K562 (cell line): ENCODE data around the gene GSTT2B. TPM values are rescaled to one million over a fixed set of nuclear protein-coding genes. Genes with fewer than 3 reads are reported as not detected.

ENCODE experiments used
- ATAC-seq: fragments of 200-7000 bp; cut with Tn5 transposase; 3 replicates; pipeline ENCODE4 v1.9.1; 2020; ENCODE audit warnings: moderate library complexity
- BruUV-seq: library from RNA; stranded (reverse); fragments of 400-500 nt; replicated peaks from 2 replicates; lab custom pipeline; 2021; lab: Mats Ljungman, UMichigan
- CTCF ChIA-PET: fragments of 300-600 bp; formaldehyde crosslinking; extraction: SDS; loops from one replicate; lab custom pipeline; 2021; ENCODE audit warnings: low intra/inter-chr PET ratio; lab: Yijun Ruan, JAX
- POLR2A ChIA-PET: fragments of 300-600, 350-650 bp; sonication (Branson Sonifier 250); formaldehyde crosslinking; extraction: SDS; loops from one replicate; lab custom pipeline; 2021; ENCODE audit warnings: antibody characterized with exemption, inconsistent platforms; lab: Yijun Ruan, JAX
- DNase-seq, 4 experiments: peaks; one replicate each; pipeline versions ENCODE4 v3.0.0 to v3.0.0-alpha.2; 2011 to 2018; ENCODE audit warnings: low spot score in 3 of 4, mixed read lengths in 3 of 4; ENCODE audit errors: extremely low read depth in 1 of 4
- FAIRE-seq: peaks from 2 replicates; lab custom pipeline; 2011; peaks lifted over from hg19 to GRCh38; lab: Jason Lieb, UNC
- H2AFZ ChIP-seq: 2 replicates; pipeline ENCODE4 v1.6.0; 2011; ENCODE audit warnings: low read depth, low read length, control low read depth, inconsistent platforms
- H3K27ac ChIP-seq: fragments of 200-600 bp; 3 replicates; pipeline ENCODE4 v1.8.0; 2011; ENCODE audit warnings: low read depth, mild to moderate bottlenecking, control low read depth, inconsistent platforms, low read length, moderate library complexity, mixed read lengths; ENCODE audit errors: extremely low read depth
- H3K27me3 ChIP-seq, 2 experiments: fragments of 300-600 bp in 1 of 2; 2 replicates in 1 of 2; 3 replicates in 1 of 2; pipeline versions ENCODE4 v1.6.0 to v1.8.0; 2011; ENCODE audit warnings: inconsistent platforms in 2 of 2, low read length in 2 of 2, mild to moderate bottlenecking in 1 of 2, mixed read lengths in 1 of 2, moderate library complexity in 1 of 2; ENCODE audit not compliant: control insufficient read depth in 2 of 2, insufficient read depth in 2 of 2
- H3K36me3 ChIP-seq: fragments of 300-600 bp; 3 replicates; pipeline ENCODE4 v1.8.0; 2011; ENCODE audit warnings: mild to moderate bottlenecking, low read length, inconsistent platforms; ENCODE audit not compliant: control insufficient read depth, insufficient read depth
- H3K4me1 ChIP-seq, 2 experiments: fragments of 200-600 bp in 1 of 2; replicated peaks in 1 of 2; 2 replicates in 1 of 2; 3 replicates in 1 of 2; pipeline versions ENCODE4 v1.5.1 to v1.8.0; 2011; ENCODE audit warnings: inconsistent platforms in 2 of 2, low read length in 2 of 2, mild to moderate bottlenecking in 1 of 2, mixed read lengths in 1 of 2, moderate library complexity in 1 of 2; ENCODE audit not compliant: control insufficient read depth in 2 of 2, insufficient read depth in 2 of 2
- H3K4me2 ChIP-seq: 2 replicates; pipeline ENCODE4 v1.6.1; 2011; ENCODE audit warnings: low read length, control low read depth, inconsistent platforms, mixed read lengths; ENCODE audit not compliant: insufficient read depth
- H3K4me3 ChIP-seq: fragments of 200-600 bp; sonication (generic), shearing (Covaris generic); 2 replicates; pipeline ENCODE4 v1.5.1; 2016; ENCODE audit warnings: control low read depth, inconsistent platforms
- H3K79me2 ChIP-seq: fragments of 200-600 bp; 3 replicates; pipeline ENCODE4 v1.8.0; 2011; ENCODE audit warnings: low read length, inconsistent platforms; ENCODE audit not compliant: control insufficient read depth, insufficient read depth
- H3K9ac ChIP-seq, 2 experiments: 2 replicates each; pipeline versions ENCODE4 v1.6.0 to v1.6.1; 2011; ENCODE audit warnings: low read depth in 2 of 2, low read length in 2 of 2, control low read depth in 1 of 2, inconsistent platforms in 1 of 2, mild to moderate bottlenecking in 1 of 2, mixed read lengths in 1 of 2; ENCODE audit not compliant: insufficient read depth in 1 of 2
- H3K9me1 ChIP-seq: one replicate; pipeline ENCODE4 v1.6.0; 2011; ENCODE audit warnings: inconsistent platforms, mild to moderate bottlenecking, low read length, moderate library complexity; ENCODE audit not compliant: control insufficient read depth, insufficient read depth
- H3K9me3 ChIP-seq: replicated peaks from 2 replicates; pipeline ENCODE4 v1.5.1; 2011; ENCODE audit warnings: low read depth, low read length, inconsistent platforms; ENCODE audit not compliant: control insufficient read depth, insufficient read depth
- H4K20me1 ChIP-seq: replicated peaks from 2 replicates; pipeline ENCODE4 v1.6.1; 2011; ENCODE audit warnings: low read length, inconsistent platforms, mixed read lengths; ENCODE audit not compliant: control insufficient read depth, insufficient read depth
- ARID1B ChIP-seq: fragments of 450-650 bp; IDR thresholded peaks from 2 replicates; pipeline ENCODE4 v1.6.1; 2016; ENCODE audit warnings: antibody characterized with exemption, mild to moderate bottlenecking, inconsistent platforms
- CCNT2 ChIP-seq: IDR thresholded peaks from 2 replicates; pipeline ENCODE4 v1.6.1; 2011; ENCODE audit warnings: borderline replicate concordance, low read depth, mild to moderate bottlenecking, moderate library complexity, mixed read lengths, low read length; ENCODE audit not compliant: insufficient read length; ENCODE audit errors: extremely low read depth
- LEF1 ChIP-seq: fragments of 450-650 bp; IDR thresholded peaks from 2 replicates; pipeline ENCODE4 v1.6.1; 2016; ENCODE audit warnings: mild to moderate bottlenecking
- NR2F6 ChIP-seq: fragments of 450-650 bp; formaldehyde crosslinking; IDR thresholded peaks from 2 replicates; pipeline ENCODE4 v1.4.0; 2020; ENCODE audit warnings: mild to moderate bottlenecking
- PHTF2 ChIP-seq: fragments of 250-450 bp; sonication (Bioruptor Pico); IDR thresholded peaks from 2 replicates; pipeline ENCODE4 v1.5.0; 2021; ENCODE audit warnings: mild to moderate bottlenecking
- RCOR1 ChIP-seq, 2 experiments: IDR thresholded peaks; 2 replicates each; pipeline ENCODE4 v1.6.1; 2012; ENCODE audit warnings: low read depth in 2 of 2, low read length in 2 of 2, borderline replicate concordance in 1 of 2, improper control_type of control experiment in 1 of 2
- TCF3 ChIP-seq: sonication (generic); formaldehyde crosslinking; IDR thresholded peaks from 2 replicates; pipeline ENCODE4 v1.4.0; 2020; ENCODE audit warnings: mild to moderate bottlenecking, missing genetic modification reagents
- TCF7L2 ChIP-seq: fragments of 150-350 bp; IDR thresholded peaks from 2 replicates; pipeline ENCODE4 v1.6.1; 2016; ENCODE audit warnings: low read depth, mild to moderate bottlenecking, low read length, moderate library complexity
- ZNF174 ChIP-seq: fragments of 250-450 bp; sonication (Bioruptor Pico); IDR thresholded peaks from 2 replicates; pipeline ENCODE4 v1.4.0; 2020; ENCODE audit warnings: mild to moderate bottlenecking
- WGBS: fragments of 100-300 bp; shearing (Covaris generic); methylation state at CpG from one replicate; pipeline ENCODE4 v1.1.6; 2016; ENCODE audit warnings: low coverage, mixed read lengths; ENCODE audit not compliant: insufficient coverage; ENCODE audit errors: missing lambda C conversion rate; 5-methylcytosine and 5-hydroxymethylcytosine counted together
- in situ Hi-C: fragments of 300-500 bp; cut with MboI; formaldehyde crosslinking; loops from 4 replicates; pipeline ENCODE4 v1.15.0; 2018; ENCODE audit warnings: inconsistent platforms, mixed read lengths
- intact Hi-C: fragments of 100-400 bp; cut with micrococcal nuclease; formaldehyde crosslinking; loops from 2 replicates; pipeline ENCODE4 v1.14.2; 2022
- polyA plus RNA-seq, 8 experiments: library from polyadenylated mRNA; depleted of rRNA in 4 of 8; stranded (reverse) in 5 of 8; unstranded in 3 of 8; fragments of >200 nt; fragmentation: Nextera tagmentation in 2 of 8; fragmentation: Illumina TruSeq in 1 of 8; extraction: Ambion mirVana in 2 of 8; extraction: Trizol in 1 of 8; gene quantifications; 2 replicates each; pipeline versions ENCODE4 v1.2.1 to v1.2.3, GENCODE V29; 2011 to 2014; ENCODE audit warnings: inconsistent platforms in 1 of 8, missing spikeins in 1 of 8
- total RNA-seq, 7 experiments: library from RNA; depleted of rRNA in 6 of 7; stranded (reverse); fragments of >200 nt in 6 of 7; fragmentation: Illumina TruSeq in 2 of 7; extraction: Trizol in 2 of 7; gene quantifications; 2 replicates each; pipeline versions ENCODE4 v1.2.1 to v1.2.3, GENCODE V29; 2011 to 2021; ENCODE audit warnings: low replicate concordance in 1 of 7
- TF ChIP-seq, protein P1 (sequence below): fragments of 450-650 bp; IDR thresholded peaks from 2 replicates; pipeline ENCODE4 v1.6.1; 2016; ENCODE audit warnings: mild to moderate bottlenecking, moderate library complexity

GSTT2B gene
- total and polyA plus RNA-seq, 9 of the 15 experiments (the other 6 are each of a cell fraction or from before 2014, with no cell fraction given): not detected

DNA sequence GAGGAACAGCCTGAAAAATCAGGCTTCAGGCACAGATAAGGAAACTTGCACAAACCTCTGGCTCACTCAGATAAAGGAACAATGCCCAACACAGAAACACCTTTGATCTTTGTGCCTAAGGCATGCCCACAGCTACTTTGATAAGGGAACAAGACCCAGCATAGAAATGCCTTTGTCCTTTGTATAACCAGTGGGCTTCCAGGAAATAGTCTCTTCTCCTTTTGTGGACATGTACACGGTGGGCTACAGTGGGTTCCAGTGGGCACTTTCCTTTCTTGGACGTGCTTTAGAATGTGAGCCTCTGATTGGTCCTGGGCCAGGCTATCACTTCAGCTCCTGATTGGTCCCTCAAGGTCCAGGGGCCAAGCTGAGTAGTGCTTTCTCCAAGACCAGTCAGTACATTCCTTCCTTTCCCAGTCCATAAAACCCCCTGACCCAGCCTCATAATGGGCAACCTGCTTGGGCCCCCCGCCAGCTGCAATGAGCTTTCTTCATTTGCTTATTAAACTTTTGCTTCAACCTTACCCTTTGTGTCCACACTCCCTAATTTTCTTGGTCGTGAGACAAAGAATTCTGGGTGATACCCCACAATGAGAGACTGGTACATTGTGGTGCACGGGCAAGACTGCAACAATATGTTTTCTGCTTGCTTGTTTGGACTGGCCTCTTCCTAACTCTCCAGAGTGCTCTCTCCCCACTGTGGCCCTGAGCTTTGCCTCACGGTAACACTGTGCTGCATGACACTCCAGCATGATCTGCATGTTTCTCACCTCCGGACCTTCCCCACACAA, 48.4 kb upstream of the GSTT2B start:
- ChIA-PET POLR2A (interaction anchor here (0.7 kb wide), 1 partner anchor 20 kb away, joined by 3 read pairs; no protein-coding TSS in a partner anchor), CTCF (no interaction called here)
- in situ Hi-C loops (loop anchor here (5.0 kb wide), 1 partner anchor 72 kb away; no protein-coding TSS in a partner anchor), intact Hi-C loops (no loop called here)
- Histone ChIP-seq H4K20me1 (no peaks in the 10 kb centered on the region), H3K4me2 (no peak overlapping the region), H3K36me3 (peaks cover 3% of the 10 kb centered on the region; the same call in 1 of the 3 replicates), H3K9me3 (peaks cover 3% of the 10 kb centered on the region; the same call in 1 of the 2 replicates), H3K79me2 (peaks cover 33% of the 10 kb centered on the region), H3K27me3 (no peaks in the 10 kb centered on the region), H3K9ac (no peak overlapping the region), H3K9me1 (no peaks in the 10 kb centered on the region), H3K27ac (no peak overlapping the region; the same call in 2 of the 3 replicates), H2AFZ (peak overlapping the region; percentile 92), H3K4me3 (no peak overlapping the region), H3K4me1 (peaks cover 18 to 21% of the 10 kb centered on the region in 2 experiments; a peak in 4 of 5 replicates)
- ATAC-seq (no peak), DNase-seq (no peak), FAIRE-seq (peak; percentile 49)
- 56% methylated on average over 7 of the region's 7 CpGs for WGBS
- no TSS peak for BruUV-seq
- no peak for TF ChIP-seq NR2F6 (CRISPR knock-in tag)
- peak; percentile 17 for TF ChIP-seq CCNT2
- no peak for TF ChIP-seq PHTF2 (CRISPR knock-in tag)
- TF ChIP-seq, protein P1, sequence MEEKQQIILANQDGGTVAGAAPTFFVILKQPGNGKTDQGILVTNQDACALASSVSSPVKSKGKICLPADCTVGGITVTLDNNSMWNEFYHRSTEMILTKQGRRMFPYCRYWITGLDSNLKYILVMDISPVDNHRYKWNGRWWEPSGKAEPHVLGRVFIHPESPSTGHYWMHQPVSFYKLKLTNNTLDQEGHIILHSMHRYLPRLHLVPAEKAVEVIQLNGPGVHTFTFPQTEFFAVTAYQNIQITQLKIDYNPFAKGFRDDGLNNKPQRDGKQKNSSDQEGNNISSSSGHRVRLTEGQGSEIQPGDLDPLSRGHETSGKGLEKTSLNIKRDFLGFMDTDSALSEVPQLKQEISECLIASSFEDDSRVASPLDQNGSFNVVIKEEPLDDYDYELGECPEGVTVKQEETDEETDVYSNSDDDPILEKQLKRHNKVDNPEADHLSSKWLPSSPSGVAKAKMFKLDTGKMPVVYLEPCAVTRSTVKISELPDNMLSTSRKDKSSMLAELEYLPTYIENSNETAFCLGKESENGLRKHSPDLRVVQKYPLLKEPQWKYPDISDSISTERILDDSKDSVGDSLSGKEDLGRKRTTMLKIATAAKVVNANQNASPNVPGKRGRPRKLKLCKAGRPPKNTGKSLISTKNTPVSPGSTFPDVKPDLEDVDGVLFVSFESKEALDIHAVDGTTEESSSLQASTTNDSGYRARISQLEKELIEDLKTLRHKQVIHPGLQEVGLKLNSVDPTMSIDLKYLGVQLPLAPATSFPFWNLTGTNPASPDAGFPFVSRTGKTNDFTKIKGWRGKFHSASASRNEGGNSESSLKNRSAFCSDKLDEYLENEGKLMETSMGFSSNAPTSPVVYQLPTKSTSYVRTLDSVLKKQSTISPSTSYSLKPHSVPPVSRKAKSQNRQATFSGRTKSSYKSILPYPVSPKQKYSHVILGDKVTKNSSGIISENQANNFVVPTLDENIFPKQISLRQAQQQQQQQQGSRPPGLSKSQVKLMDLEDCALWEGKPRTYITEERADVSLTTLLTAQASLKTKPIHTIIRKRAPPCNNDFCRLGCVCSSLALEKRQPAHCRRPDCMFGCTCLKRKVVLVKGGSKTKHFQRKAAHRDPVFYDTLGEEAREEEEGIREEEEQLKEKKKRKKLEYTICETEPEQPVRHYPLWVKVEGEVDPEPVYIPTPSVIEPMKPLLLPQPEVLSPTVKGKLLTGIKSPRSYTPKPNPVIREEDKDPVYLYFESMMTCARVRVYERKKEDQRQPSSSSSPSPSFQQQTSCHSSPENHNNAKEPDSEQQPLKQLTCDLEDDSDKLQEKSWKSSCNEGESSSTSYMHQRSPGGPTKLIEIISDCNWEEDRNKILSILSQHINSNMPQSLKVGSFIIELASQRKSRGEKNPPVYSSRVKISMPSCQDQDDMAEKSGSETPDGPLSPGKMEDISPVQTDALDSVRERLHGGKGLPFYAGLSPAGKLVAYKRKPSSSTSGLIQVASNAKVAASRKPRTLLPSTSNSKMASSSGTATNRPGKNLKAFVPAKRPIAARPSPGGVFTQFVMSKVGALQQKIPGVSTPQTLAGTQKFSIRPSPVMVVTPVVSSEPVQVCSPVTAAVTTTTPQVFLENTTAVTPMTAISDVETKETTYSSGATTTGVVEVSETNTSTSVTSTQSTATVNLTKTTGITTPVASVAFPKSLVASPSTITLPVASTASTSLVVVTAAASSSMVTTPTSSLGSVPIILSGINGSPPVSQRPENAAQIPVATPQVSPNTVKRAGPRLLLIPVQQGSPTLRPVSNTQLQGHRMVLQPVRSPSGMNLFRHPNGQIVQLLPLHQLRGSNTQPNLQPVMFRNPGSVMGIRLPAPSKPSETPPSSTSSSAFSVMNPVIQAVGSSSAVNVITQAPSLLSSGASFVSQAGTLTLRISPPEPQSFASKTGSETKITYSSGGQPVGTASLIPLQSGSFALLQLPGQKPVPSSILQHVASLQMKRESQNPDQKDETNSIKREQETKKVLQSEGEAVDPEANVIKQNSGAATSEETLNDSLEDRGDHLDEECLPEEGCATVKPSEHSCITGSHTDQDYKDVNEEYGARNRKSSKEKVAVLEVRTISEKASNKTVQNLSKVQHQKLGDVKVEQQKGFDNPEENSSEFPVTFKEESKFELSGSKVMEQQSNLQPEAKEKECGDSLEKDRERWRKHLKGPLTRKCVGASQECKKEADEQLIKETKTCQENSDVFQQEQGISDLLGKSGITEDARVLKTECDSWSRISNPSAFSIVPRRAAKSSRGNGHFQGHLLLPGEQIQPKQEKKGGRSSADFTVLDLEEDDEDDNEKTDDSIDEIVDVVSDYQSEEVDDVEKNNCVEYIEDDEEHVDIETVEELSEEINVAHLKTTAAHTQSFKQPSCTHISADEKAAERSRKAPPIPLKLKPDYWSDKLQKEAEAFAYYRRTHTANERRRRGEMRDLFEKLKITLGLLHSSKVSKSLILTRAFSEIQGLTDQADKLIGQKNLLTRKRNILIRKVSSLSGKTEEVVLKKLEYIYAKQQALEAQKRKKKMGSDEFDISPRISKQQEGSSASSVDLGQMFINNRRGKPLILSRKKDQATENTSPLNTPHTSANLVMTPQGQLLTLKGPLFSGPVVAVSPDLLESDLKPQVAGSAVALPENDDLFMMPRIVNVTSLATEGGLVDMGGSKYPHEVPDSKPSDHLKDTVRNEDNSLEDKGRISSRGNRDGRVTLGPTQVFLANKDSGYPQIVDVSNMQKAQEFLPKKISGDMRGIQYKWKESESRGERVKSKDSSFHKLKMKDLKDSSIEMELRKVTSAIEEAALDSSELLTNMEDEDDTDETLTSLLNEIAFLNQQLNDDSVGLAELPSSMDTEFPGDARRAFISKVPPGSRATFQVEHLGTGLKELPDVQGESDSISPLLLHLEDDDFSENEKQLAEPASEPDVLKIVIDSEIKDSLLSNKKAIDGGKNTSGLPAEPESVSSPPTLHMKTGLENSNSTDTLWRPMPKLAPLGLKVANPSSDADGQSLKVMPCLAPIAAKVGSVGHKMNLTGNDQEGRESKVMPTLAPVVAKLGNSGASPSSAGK: 0 out of 2 replicates have a peak, but pooled peaks have one; percentile 15
- TF ChIP-seq RCOR1 (IDR thresholded peaks at IDR 0.05; ENCODE audit: borderline replicate concordance in 1 of 2, low read depth in 2 of 2, low read length in 2 of 2): 0 out of 4 replicates have a peak, but pooled peaks of 1 of the 2 experiments have one; percentile 36
- TF ChIP-seq TCF3 (CRISPR knock-in tag): peak; percentile 68
- TF ChIP-seq TCF7L2: no peak
- no peak for TF ChIP-seq ZNF174
- TF ChIP-seq ARID1B: peak; percentile 66
- peak; percentile 41; the same call in 1 of the 2 replicates for TF ChIP-seq LEF1
